HepG2 (cell line): Measurements from ENCODE around the gene FAM200B. TPM values are rescaled to one million over a fixed set of nuclear protein-coding genes. Genes with fewer than 3 reads are reported as not detected.
A peak's percentile ranks its signal among the peaks of the same experiment; 100 is the strongest.

Experiments used
- KLF12 ChIP-seq: sonication (generic); formaldehyde crosslinking; IDR thresholded peaks from 2 replicates; pipeline ENCODE4 v1.4.0; 2020; ENCODE audit warnings: missing genetic modification reagents, borderline replicate concordance
- RNF2 ChIP-seq: fragments of 450-650 bp; conservative IDR thresholded peaks from 2 replicates; pipeline ENCODE4 v1.6.1; 2016; ENCODE audit warnings: low read depth
- ZNF615 ChIP-seq: sonication (generic); formaldehyde crosslinking; IDR thresholded peaks from 2 replicates; pipeline ENCODE4 v1.5.0; 2020; ENCODE audit warnings: mild to moderate bottlenecking, missing genetic modification reagents, borderline replicate concordance
- polyA plus RNA-seq, 8 experiments: library from polyadenylated mRNA; depleted of rRNA in 3 of 8; stranded (reverse) in 7 of 8; unstranded in 1 of 8; fragments of >200 nt; fragmentation: Illumina TruSeq in 4 of 8; extraction: Trizol in 4 of 8; gene quantifications; 2 replicates each; pipeline versions ENCODE4 v1.2.1 to v1.2.3, GENCODE V29; 2011 to 2016; ENCODE audit warnings: low read depth in 4 of 8, missing spikeins in 1 of 8, mixed read lengths in 1 of 8; ENCODE audit not compliant: insufficient read depth in 1 of 8
- total RNA-seq, 5 experiments: library from RNA; depleted of rRNA; stranded (reverse); fragments of >200 nt; fragmentation: Illumina TruSeq; extraction: Trizol; gene quantifications; 2 replicates each; pipeline ENCODE4 v1.2.3, GENCODE V29; 2016; ENCODE audit warnings: low read depth in 1 of 5
- TF ChIP-seq, protein P1 (sequence below): sonication (generic); formaldehyde crosslinking; IDR thresholded peaks from one replicate; pipeline ENCODE4 v1.5.1; 2020; ENCODE audit warnings: mild to moderate bottlenecking, missing genetic modification reagents; ENCODE audit errors: not compliant biosample characterization
- TF ChIP-seq, protein P2 (sequence below): sonication (generic); formaldehyde crosslinking; IDR thresholded peaks from 2 replicates; pipeline ENCODE4 v1.5.0; 2020; ENCODE audit warnings: mild to moderate bottlenecking, missing genetic modification reagents, borderline replicate concordance
- TF ChIP-seq, protein P3 (sequence below), 2 experiments: sonication (generic) in 1 of 2; formaldehyde crosslinking in 1 of 2; IDR thresholded peaks; 2 replicates each; pipeline versions ENCODE4 v1.4.0 to v1.6.1; 2018 to 2020; ENCODE audit warnings: missing genetic modification reagents in 2 of 2, borderline replicate concordance in 1 of 2, low read depth in 1 of 2, mild to moderate bottlenecking in 1 of 2, missing biosample characterization in 1 of 2
- TF ChIP-seq, protein P4 (sequence below): sonication (generic); formaldehyde crosslinking; IDR thresholded peaks from 2 replicates; pipeline ENCODE4 v1.4.0; 2020; ENCODE audit warnings: missing genetic modification reagents

FAM200B gene
- total and polyA plus RNA-seq, 2 of the 13 experiments (the other 11 are each of a cell fraction or from before 2014, with no cell fraction given) = 25.6 to 41.8 TPM

DNA sequence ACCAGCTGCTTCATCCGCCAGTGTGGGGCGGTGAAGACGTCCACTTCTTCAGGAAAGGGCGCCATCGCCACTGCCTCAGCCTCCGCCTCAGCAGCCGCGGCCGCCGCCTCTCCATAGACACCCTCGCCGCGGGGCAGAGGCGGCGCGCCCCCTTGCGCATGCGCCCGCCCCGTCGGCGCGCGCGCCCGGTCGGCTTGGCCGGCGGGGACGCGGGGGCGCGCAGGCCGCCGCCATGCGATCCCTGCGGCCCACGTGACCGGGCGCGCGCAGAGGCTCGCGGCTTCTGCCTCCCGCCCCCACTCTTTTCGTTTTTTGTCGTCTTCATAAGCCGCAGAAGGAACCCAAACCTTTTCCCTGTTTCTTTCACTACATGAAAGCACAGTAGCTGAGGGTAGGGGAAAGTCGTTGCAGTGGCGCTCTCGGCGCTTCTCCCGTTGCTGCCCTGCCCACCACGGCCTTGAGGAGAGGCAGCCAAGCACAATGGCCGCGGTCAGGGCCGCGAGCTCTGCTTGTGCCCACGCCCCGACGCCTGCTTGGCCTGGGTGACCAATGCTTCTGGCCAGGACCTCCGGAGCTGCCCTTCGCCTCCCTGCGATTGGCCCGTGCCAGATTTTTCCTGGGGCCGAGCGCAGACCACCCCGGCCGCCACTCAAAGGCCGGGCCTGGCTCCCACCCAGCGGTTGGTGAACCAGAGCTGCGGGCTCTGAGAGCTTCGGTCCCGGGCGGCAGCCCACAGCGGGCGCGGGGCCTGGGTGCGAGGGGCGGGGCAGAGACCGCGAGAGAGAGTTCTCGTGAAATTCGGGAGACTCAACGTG lies 26.2 kb upstream of the FAM200B start, which contains the start of gene FBXL5 (continued):
- TF ChIP-seq, protein P1, sequence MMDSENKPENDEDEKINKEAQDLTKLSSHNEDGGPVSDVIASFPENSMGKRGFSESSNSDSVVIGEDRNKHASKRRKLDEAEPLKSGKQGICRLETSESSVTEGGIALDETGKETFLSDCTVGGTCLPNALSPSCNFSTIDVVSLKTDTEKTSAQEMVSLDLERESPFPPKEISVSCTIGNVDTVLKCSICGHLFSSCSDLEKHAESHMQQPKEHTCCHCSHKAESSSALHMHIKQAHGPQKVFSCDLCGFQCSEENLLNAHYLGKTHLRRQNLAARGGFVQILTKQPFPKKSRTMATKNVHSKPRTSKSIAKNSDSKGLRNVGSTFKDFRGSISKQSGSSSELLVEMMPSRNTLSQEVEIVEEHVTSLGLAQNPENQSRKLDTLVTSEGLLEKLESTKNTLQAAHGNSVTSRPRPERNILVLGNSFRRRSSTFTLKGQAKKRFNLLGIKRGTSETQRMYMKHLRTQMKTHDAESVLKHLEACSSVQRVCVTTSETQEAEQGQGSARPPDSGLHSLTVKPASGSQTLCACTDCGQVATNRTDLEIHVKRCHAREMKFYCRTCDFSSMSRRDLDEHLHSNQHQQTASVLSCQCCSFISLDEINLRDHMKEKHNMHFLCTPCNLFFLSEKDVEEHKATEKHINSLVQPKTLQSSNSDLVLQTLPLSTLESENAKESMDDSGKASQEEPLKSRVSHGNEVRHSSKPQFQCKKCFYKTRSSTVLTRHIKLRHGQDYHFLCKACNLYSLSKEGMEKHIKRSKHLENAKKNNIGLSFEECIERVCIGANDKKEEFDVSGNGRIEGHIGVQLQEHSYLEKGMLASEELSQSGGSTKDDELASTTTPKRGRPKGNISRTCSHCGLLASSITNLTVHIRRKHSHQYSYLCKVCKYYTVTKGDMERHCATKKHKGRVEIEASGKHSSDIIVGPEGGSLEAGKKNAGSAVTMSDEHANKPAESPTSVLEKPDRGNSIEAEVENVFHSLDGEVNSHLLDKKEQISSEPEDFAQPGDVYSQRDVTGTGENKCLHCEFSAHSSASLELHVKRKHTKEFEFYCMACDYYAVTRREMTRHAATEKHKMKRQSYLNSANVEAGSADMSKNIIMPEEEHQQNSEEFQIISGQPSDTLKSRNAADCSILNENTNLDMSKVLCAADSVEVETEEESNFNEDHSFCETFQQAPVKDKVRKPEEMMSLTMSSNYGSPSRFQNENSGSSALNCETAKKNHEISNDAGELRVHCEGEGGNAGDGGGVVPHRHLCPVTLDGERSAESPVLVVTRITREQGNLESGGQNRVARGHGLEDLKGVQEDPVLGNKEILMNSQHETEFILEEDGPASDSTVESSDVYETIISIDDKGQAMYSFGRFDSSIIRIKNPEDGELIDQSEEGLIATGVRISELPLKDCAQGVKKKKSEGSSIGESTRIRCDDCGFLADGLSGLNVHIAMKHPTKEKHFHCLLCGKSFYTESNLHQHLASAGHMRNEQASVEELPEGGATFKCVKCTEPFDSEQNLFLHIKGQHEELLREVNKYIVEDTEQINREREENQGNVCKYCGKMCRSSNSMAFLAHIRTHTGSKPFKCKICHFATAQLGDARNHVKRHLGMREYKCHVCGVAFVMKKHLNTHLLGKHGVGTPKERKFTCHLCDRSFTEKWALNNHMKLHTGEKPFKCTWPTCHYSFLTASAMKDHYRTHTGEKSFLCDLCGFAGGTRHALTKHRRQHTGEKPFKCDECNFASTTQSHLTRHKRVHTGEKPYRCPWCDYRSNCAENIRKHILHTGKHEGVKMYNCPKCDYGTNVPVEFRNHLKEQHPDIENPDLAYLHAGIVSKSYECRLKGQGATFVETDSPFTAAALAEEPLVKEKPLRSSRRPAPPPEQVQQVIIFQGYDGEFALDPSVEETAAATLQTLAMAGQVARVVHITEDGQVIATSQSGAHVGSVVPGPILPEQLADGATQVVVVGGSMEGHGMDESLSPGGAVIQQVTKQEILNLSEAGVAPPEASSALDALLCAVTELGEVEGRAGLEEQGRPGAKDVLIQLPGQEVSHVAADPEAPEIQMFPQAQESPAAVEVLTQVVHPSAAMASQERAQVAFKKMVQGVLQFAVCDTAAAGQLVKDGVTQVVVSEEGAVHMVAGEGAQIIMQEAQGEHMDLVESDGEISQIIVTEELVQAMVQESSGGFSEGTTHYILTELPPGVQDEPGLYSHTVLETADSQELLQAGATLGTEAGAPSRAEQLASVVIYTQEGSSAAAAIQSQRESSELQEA (CRISPR knock-in tag) = peak; percentile 81
- TF ChIP-seq, protein P2, sequence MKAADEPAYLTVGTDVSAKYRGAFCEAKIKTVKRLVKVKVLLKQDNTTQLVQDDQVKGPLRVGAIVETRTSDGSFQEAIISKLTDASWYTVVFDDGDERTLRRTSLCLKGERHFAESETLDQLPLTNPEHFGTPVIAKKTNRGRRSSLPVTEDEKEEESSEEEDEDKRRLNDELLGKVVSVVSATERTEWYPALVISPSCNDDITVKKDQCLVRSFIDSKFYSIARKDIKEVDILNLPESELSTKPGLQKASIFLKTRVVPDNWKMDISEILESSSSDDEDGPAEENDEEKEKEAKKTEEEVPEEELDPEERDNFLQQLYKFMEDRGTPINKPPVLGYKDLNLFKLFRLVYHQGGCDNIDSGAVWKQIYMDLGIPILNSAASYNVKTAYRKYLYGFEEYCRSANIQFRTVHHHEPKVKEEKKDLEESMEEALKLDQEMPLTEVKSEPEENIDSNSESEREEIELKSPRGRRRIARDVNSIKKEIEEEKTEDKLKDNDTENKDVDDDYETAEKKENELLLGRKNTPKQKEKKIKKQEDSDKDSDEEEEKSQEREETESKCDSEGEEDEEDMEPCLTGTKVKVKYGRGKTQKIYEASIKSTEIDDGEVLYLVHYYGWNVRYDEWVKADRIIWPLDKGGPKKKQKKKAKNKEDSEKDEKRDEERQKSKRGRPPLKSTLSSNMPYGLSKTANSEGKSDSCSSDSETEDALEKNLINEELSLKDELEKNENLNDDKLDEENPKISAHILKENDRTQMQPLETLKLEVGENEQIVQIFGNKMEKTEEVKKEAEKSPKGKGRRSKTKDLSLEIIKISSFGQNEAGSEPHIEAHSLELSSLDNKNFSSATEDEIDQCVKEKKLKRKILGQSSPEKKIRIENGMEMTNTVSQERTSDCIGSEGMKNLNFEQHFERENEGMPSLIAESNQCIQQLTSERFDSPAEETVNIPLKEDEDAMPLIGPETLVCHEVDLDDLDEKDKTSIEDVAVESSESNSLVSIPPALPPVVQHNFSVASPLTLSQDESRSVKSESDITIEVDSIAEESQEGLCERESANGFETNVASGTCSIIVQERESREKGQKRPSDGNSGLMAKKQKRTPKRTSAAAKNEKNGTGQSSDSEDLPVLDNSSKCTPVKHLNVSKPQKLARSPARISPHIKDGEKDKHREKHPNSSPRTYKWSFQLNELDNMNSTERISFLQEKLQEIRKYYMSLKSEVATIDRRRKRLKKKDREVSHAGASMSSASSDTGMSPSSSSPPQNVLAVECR (CRISPR knock-in tag) = peak; percentile 39; the same call in 1 of the 2 replicates
- TF ChIP-seq KLF12 (CRISPR knock-in tag) (peak; percentile 76; the same call in 1 of the 2 replicates), RNF2 (peak; percentile 84), ZNF615 (CRISPR knock-in tag) (no peak)
- TF ChIP-seq, protein P3, sequence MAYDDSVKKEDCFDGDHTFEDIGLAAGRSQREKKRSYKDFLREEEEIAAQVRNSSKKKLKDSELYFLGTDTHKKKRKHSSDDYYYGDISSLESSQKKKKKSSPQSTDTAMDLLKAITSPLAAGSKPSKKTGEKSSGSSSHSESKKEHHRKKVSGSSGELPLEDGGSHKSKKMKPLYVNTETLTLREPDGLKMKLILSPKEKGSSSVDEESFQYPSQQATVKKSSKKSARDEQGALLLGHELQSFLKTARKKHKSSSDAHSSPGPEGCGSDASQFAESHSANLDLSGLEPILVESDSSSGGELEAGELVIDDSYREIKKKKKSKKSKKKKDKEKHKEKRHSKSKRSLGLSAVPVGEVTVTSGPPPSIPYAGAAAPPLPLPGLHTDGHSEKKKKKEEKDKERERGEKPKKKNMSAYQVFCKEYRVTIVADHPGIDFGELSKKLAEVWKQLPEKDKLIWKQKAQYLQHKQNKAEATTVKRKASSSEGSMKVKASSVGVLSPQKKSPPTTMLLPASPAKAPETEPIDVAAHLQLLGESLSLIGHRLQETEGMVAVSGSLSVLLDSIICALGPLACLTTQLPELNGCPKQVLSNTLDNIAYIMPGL (CRISPR knock-in tag; IDR thresholded peaks at IDR 0.05; ENCODE audit: borderline replicate concordance in 1 of 2, low read depth in 1 of 2) = peak; percentile 16 to 34; a peak in 3 of 4 replicates
- TF ChIP-seq, protein P4, sequence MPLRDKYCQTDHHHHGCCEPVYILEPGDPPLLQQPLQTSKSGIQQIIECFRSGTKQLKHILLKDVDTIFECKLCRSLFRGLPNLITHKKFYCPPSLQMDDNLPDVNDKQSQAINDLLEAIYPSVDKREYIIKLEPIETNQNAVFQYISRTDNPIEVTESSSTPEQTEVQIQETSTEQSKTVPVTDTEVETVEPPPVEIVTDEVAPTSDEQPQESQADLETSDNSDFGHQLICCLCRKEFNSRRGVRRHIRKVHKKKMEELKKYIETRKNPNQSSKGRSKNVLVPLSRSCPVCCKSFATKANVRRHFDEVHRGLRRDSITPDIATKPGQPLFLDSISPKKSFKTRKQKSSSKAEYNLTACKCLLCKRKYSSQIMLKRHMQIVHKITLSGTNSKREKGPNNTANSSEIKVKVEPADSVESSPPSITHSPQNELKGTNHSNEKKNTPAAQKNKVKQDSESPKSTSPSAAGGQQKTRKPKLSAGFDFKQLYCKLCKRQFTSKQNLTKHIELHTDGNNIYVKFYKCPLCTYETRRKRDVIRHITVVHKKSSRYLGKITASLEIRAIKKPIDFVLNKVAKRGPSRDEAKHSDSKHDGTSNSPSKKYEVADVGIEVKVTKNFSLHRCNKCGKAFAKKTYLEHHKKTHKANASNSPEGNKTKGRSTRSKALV = 0 out of 2 replicates have a peak, but pooled peaks have one; percentile 59
